ENCODE results near the gene ESRRA.

ESRRA gene

GRCh38 chr11:64359712-64360445, 54.6 kb downstream of the ESRRA start:
- peak overlapping the region; percentile 87 for H3K23ac ChIP-seq (ENCODE audit: low read depth, low read length, poor library complexity)
- peaks cover 3% of the 10 kb centered on the region for H3K79me1 ChIP-seq (ENCODE audit: low read depth, low read length)
- H3K9me3 ChIP-seq (replicated peaks in 1 of 2; ENCODE audit: control insufficient read depth in 2 of 2, insufficient read depth in 1 of 2, low read depth in 1 of 2, low read length in 2 of 2), result no peaks in the 10 kb centered on the region
- no peak overlapping the region for H3K27ac ChIP-seq (replicated peaks; ENCODE audit: low read length)
- peak overlapping the region; percentile 62 for H3K18ac ChIP-seq (ENCODE audit: low read length)
- H4K8ac ChIP-seq (ENCODE audit: low read depth, low read length), result peak overlapping the region; percentile 9
- DNase-seq (ENCODE audit: low spot score), result no peak
- H2BK12ac ChIP-seq (ENCODE audit: low read length), result no peak overlapping the region
- peaks cover 21 to 26% of the 10 kb centered on the region in 2 donors for H3K4me1 ChIP-seq (ENCODE audit: control insufficient read depth in 2 of 2, insufficient read depth in 1 of 2, low read depth in 1 of 2, low read length in 2 of 2)
- H3K14ac ChIP-seq (ENCODE audit: low read length), result peak overlapping the region; percentile 17
- peak overlapping the region; percentile 93 for H3K4me2 ChIP-seq (ENCODE audit: insufficient read depth, low read length, poor library complexity, severe bottlenecking)
- H3K36me3 ChIP-seq (replicated peaks in 1 of 2; ENCODE audit: control insufficient read depth in 2 of 2, insufficient read depth in 2 of 2, low read length in 2 of 2), result peaks cover 9 to 43% of the 10 kb centered on the region in 2 donors
- peak overlapping the region; percentile 90 to 96 for H3K4me3 ChIP-seq (ENCODE audit: low read length in 2 of 2)
- peak overlapping the region; percentile 78 for H3K9ac ChIP-seq (ENCODE audit: low read depth, low read length, poor library complexity)
- H2AK5ac ChIP-seq (ENCODE audit: low read depth, low read length), result peak overlapping the region; percentile 66
- H4K91ac ChIP-seq (ENCODE audit: low read depth, low read length, poor library complexity), result no peak overlapping the region
- no peak overlapping the region for H3K4ac ChIP-seq (ENCODE audit: low read length)
- no peaks in the 10 kb centered on the region for H3K27me3 ChIP-seq (ENCODE audit: control insufficient read depth in 3 of 3, insufficient read depth in 3 of 3, low read depth in 1 of 3, low read length in 3 of 3)
- no CpG with 5 or more reads among the region's 38 CpGs for WGBS, 2 donors (ENCODE audit: extremely low coverage in 2 of 2, insufficient read length in 2 of 2, insufficient replicate concordance in 1 of 2)
- no peak overlapping the region for H2BK120ac ChIP-seq (ENCODE audit: low read depth, low read length)
- H2AFZ ChIP-seq (ENCODE audit: low read length), result peak overlapping the region; percentile 99
- H2BK15ac ChIP-seq (ENCODE audit: low read length), result peak overlapping the region; percentile 83
- no peak overlapping the region for H2BK5ac ChIP-seq (ENCODE audit: low read length)

- H3K4me2 ChIP-seq (ENCODE audit: insufficient read depth, low read length, poor library complexity, severe bottlenecking), result no peak overlapping the region
- peak overlapping the region in 1 of 2 donors; percentile 96 for H3K4me3 ChIP-seq (ENCODE audit: low read length in 2 of 2)
- H3K4ac ChIP-seq (ENCODE audit: low read length), result no peak overlapping the region
- no peak overlapping the region for H4K8ac ChIP-seq (ENCODE audit: low read depth, low read length)
- no peak overlapping the region for H2AFZ ChIP-seq (ENCODE audit: low read length)
- no peak overlapping the region for H4K91ac ChIP-seq (ENCODE audit: low read depth, low read length, poor library complexity)
- peak overlapping the region; percentile 87 for H3K23ac ChIP-seq (ENCODE audit: low read depth, low read length, poor library complexity)
- no peak overlapping the region for H3K14ac ChIP-seq (ENCODE audit: low read length)
- DNase-seq (ENCODE audit: low spot score), result no peak
- H3K27ac ChIP-seq (replicated peaks; ENCODE audit: low read length), result no peak overlapping the region
- no peak overlapping the region for H3K9ac ChIP-seq (ENCODE audit: low read depth, low read length, poor library complexity)
- WGBS, 2 donors (ENCODE audit: extremely low coverage in 2 of 2, insufficient read length in 2 of 2, insufficient replicate concordance in 1 of 2), result no CpG with 5 or more reads among the region's 13 CpGs
- peak overlapping the region; percentile 73 for H2BK12ac ChIP-seq (ENCODE audit: low read length)
- H2BK120ac ChIP-seq (ENCODE audit: low read depth, low read length), result peak overlapping the region; percentile 72
- H3K18ac ChIP-seq (ENCODE audit: low read length), result no peak overlapping the region
- peaks cover 11 to 49% of the 10 kb centered on the region in 2 donors for H3K36me3 ChIP-seq (replicated peaks in 1 of 2; ENCODE audit: control insufficient read depth in 2 of 2, insufficient read depth in 2 of 2, low read length in 2 of 2)
- H2AK5ac ChIP-seq (ENCODE audit: low read depth, low read length), result peak overlapping the region; percentile 66
- no peaks in the 10 kb centered on the region for H3K27me3 ChIP-seq (ENCODE audit: control insufficient read depth in 3 of 3, insufficient read depth in 3 of 3, low read depth in 1 of 3, low read length in 3 of 3)
- H2BK15ac ChIP-seq (ENCODE audit: low read length), result peak overlapping the region; percentile 83
- H3K79me1 ChIP-seq (ENCODE audit: low read depth, low read length), result peaks cover 3% of the 10 kb centered on the region
- H3K9me3 ChIP-seq (replicated peaks in 1 of 2; ENCODE audit: control insufficient read depth in 2 of 2, insufficient read depth in 1 of 2, low read depth in 1 of 2, low read length in 2 of 2), result no peaks in the 10 kb centered on the region
- H2BK5ac ChIP-seq (ENCODE audit: low read length), result no peak overlapping the region
- H3K4me1 ChIP-seq (ENCODE audit: control insufficient read depth in 2 of 2, insufficient read depth in 1 of 2, low read depth in 1 of 2, low read length in 2 of 2), result peaks cover 17 to 22% of the 10 kb centered on the region in 2 donors
Measured at GRCh38 chr11:64360448-64360921, 55.2 kb downstream of the ESRRA start.

GRCh38 chr11:64361659-64362058, 56.3 kb downstream of the ESRRA start:
- no peak overlapping the region for H3K4ac ChIP-seq (ENCODE audit: low read length)
- H3K36me3 ChIP-seq (replicated peaks in 1 of 2; ENCODE audit: control insufficient read depth in 2 of 2, insufficient read depth in 2 of 2, low read length in 2 of 2), result peaks cover 13 to 59% of the 10 kb centered on the region in 2 donors
- no CpG with 5 or more reads among the region's 18 CpGs for WGBS, 2 donors (ENCODE audit: extremely low coverage in 2 of 2, insufficient read length in 2 of 2, insufficient replicate concordance in 1 of 2)

GRCh38 chr11:64362339-64362738, 57.0 kb downstream of the ESRRA start:
- Histone ChIP-seq H2AFZ (ENCODE audit: low read length) (no peak overlapping the region), H3K14ac (ENCODE audit: low read length) (no peak overlapping the region), H2BK12ac (ENCODE audit: low read length) (no peak overlapping the region), H3K23ac (ENCODE audit: low read depth, low read length, poor library complexity) (no peak overlapping the region), H3K79me1 (ENCODE audit: low read depth, low read length) (peaks cover 3% of the 10 kb centered on the region), H2BK120ac (ENCODE audit: low read depth, low read length) (no peak overlapping the region), H3K27me3 (ENCODE audit: control insufficient read depth in 3 of 3, insufficient read depth in 3 of 3, low read depth in 1 of 3, low read length in 3 of 3) (no peaks in the 10 kb centered on the region), H3K4ac (ENCODE audit: low read length) (no peak overlapping the region), H3K36me3 (replicated peaks in 1 of 2; ENCODE audit: control insufficient read depth in 2 of 2, insufficient read depth in 2 of 2, low read length in 2 of 2) (peaks cover 13 to 64% of the 10 kb centered on the region in 2 donors), H3K4me1 (ENCODE audit: control insufficient read depth in 2 of 2, insufficient read depth in 1 of 2, low read depth in 1 of 2, low read length in 2 of 2) (peaks cover 16% of the 10 kb centered on the region in 2 donors), H4K91ac (ENCODE audit: low read depth, low read length, poor library complexity) (no peak overlapping the region), H2BK15ac (ENCODE audit: low read length) (no peak overlapping the region), H4K8ac (ENCODE audit: low read depth, low read length) (no peak overlapping the region), H3K27ac (replicated peaks; ENCODE audit: low read length) (no peak overlapping the region), H3K9ac (ENCODE audit: low read depth, low read length, poor library complexity) (no peak overlapping the region), H3K4me3 (ENCODE audit: low read length in 2 of 2) (no peak overlapping the region), H2BK5ac (ENCODE audit: low read length) (no peak overlapping the region), H2AK5ac (ENCODE audit: low read depth, low read length) (no peak overlapping the region), H3K9me3 (replicated peaks in 1 of 2; ENCODE audit: control insufficient read depth in 2 of 2, insufficient read depth in 1 of 2, low read depth in 1 of 2, low read length in 2 of 2) (no peaks in the 10 kb centered on the region), H3K4me2 (ENCODE audit: insufficient read depth, low read length, poor library complexity, severe bottlenecking) (no peak overlapping the region), H3K18ac (ENCODE audit: low read length) (no peak overlapping the region)
- DNase-seq (ENCODE audit: low spot score), result no peak
- no CpG with 5 or more reads among the region's 10 CpGs for WGBS, 2 donors (ENCODE audit: extremely low coverage in 2 of 2, insufficient read length in 2 of 2, insufficient replicate concordance in 1 of 2)

More at GRCh38 chr11:64361659-64362058, 56.3 kb downstream of the ESRRA start:
- Histone ChIP-seq H3K9me3 (replicated peaks in 1 of 2; ENCODE audit: control insufficient read depth in 2 of 2, insufficient read depth in 1 of 2, low read depth in 1 of 2, low read length in 2 of 2) (no peaks in the 10 kb centered on the region), H2AFZ (ENCODE audit: low read length) (no peak overlapping the region), H3K27me3 (ENCODE audit: control insufficient read depth in 3 of 3, insufficient read depth in 3 of 3, low read depth in 1 of 3, low read length in 3 of 3) (no peaks in the 10 kb centered on the region), H4K91ac (ENCODE audit: low read depth, low read length, poor library complexity) (no peak overlapping the region), H3K9ac (ENCODE audit: low read depth, low read length, poor library complexity) (no peak overlapping the region), H3K4me3 (ENCODE audit: low read length in 2 of 2) (no peak overlapping the region), H3K27ac (replicated peaks; ENCODE audit: low read length) (no peak overlapping the region), H2BK15ac (ENCODE audit: low read length) (no peak overlapping the region), H2AK5ac (ENCODE audit: low read depth, low read length) (no peak overlapping the region), H2BK120ac (ENCODE audit: low read depth, low read length) (no peak overlapping the region), H3K4me2 (ENCODE audit: insufficient read depth, low read length, poor library complexity, severe bottlenecking) (no peak overlapping the region), H3K14ac (ENCODE audit: low read length) (no peak overlapping the region), H3K18ac (ENCODE audit: low read length) (no peak overlapping the region), H3K79me1 (ENCODE audit: low read depth, low read length) (peaks cover 3% of the 10 kb centered on the region), H2BK12ac (ENCODE audit: low read length) (no peak overlapping the region), H4K8ac (ENCODE audit: low read depth, low read length) (no peak overlapping the region), H3K4me1 (ENCODE audit: control insufficient read depth in 2 of 2, insufficient read depth in 1 of 2, low read depth in 1 of 2, low read length in 2 of 2) (peaks cover 17 to 19% of the 10 kb centered on the region in 2 donors), H2BK5ac (ENCODE audit: low read length) (peak overlapping the region; percentile 53), H3K23ac (ENCODE audit: low read depth, low read length, poor library complexity) (no peak overlapping the region)
- DNase-seq (ENCODE audit: low spot score), result no peak
